Astrocyte (in vitro differentiated cells and primary cell): ENCODE measurements around the gene SDHD. TPM values are rescaled to one million over a fixed set of nuclear protein-coding genes. Genes with fewer than 3 reads are reported as not detected.
"Not testable (repeated sequence)": the region's sequence is repeated elsewhere in the genome, so short reads cannot be mapped to it uniquely, and the experiment has no call there.

Source experiments
- DNase-seq: peaks from one replicate; pipeline ENCODE4 v3.0.0-alpha.2; 2010; ENCODE audit warnings: low read depth
- FAIRE-seq: peaks from 2 replicates; lab custom pipeline; 2011; peaks lifted over from hg19 to GRCh38; lab: Jason Lieb, UNC
- H2AFZ ChIP-seq: 2 replicates; pipeline ENCODE4 v1.6.0; 2012; ENCODE audit warnings: low read depth, low read length, inconsistent platforms
- H3K27ac ChIP-seq: 2 replicates; pipeline ENCODE4 v1.5.1; 2011; ENCODE audit warnings: low read depth, low read length, inconsistent platforms
- H3K27me3 ChIP-seq: 2 replicates; pipeline ENCODE4 v1.6.0; 2011; ENCODE audit warnings: low read length, inconsistent platforms; ENCODE audit not compliant: insufficient read depth
- H3K36me3 ChIP-seq: 2 replicates; pipeline ENCODE4 v1.5.1; 2011; ENCODE audit warnings: low read length, inconsistent platforms; ENCODE audit not compliant: insufficient read depth
- H3K4me1 ChIP-seq: 2 replicates; pipeline ENCODE4 v1.5.1; 2011; ENCODE audit warnings: low read length, inconsistent platforms; ENCODE audit not compliant: insufficient read depth
- H3K4me2 ChIP-seq: 2 replicates; pipeline ENCODE4 v1.6.0; 2012; ENCODE audit warnings: low read length, inconsistent platforms
- H3K4me3 ChIP-seq: 2 replicates; pipeline ENCODE4 v1.5.1; 2011; ENCODE audit warnings: low read depth, mild to moderate bottlenecking, low read length, inconsistent platforms; ENCODE audit not compliant: insufficient read depth
- H3K79me2 ChIP-seq: 2 replicates; pipeline ENCODE4 v1.6.0; 2012; ENCODE audit warnings: mild to moderate bottlenecking, low read length, inconsistent platforms; ENCODE audit not compliant: insufficient read depth
- H3K9ac ChIP-seq: 2 replicates; pipeline ENCODE4 v1.6.0; 2012; ENCODE audit warnings: mild to moderate bottlenecking, low read length, inconsistent platforms
- H3K9me3 ChIP-seq: 2 replicates; pipeline ENCODE4 v1.5.1; 2012; ENCODE audit warnings: low read depth, mild to moderate bottlenecking, low read length, inconsistent platforms; ENCODE audit not compliant: insufficient read depth
- H4K20me1 ChIP-seq: 2 replicates; pipeline ENCODE4 v1.6.0; 2012; ENCODE audit warnings: low read length, inconsistent platforms; ENCODE audit not compliant: insufficient read depth
- H3K27ac Mint-ChIP-seq: one replicate; pipeline ENCODE4 v1.8.0; 2021; ENCODE audit warnings: mild to moderate bottlenecking, mixed read lengths; ENCODE audit not compliant: unreplicated experiment
- H3K27me3 Mint-ChIP-seq: one replicate; pipeline ENCODE4 v1.8.0; 2021; ENCODE audit warnings: low read depth, mixed read lengths; ENCODE audit not compliant: unreplicated experiment
- H3K36me3 Mint-ChIP-seq: one replicate; pipeline ENCODE4 v1.8.0; 2021; ENCODE audit warnings: low read depth, mixed read lengths; ENCODE audit not compliant: unreplicated experiment
- H3K4me1 Mint-ChIP-seq: one replicate; pipeline ENCODE4 v1.8.0; 2021; ENCODE audit warnings: low read depth, mixed read lengths; ENCODE audit not compliant: unreplicated experiment
- H3K4me3 Mint-ChIP-seq: one replicate; pipeline ENCODE4 v1.8.0; 2021; ENCODE audit warnings: mild to moderate bottlenecking, moderate library complexity, mixed read lengths; ENCODE audit not compliant: unreplicated experiment
- H3K9me3 Mint-ChIP-seq: one replicate; pipeline ENCODE4 v1.8.0; 2021; ENCODE audit warnings: mild to moderate bottlenecking, mixed read lengths; ENCODE audit not compliant: unreplicated experiment
- CTCF ChIP-seq: IDR thresholded peaks from 2 replicates; pipeline ENCODE4 v1.5.1; 2011; ENCODE audit warnings: low read depth, mild to moderate bottlenecking, inconsistent platforms, low read length, moderate library complexity; ENCODE audit not compliant: insufficient read depth
- EZH2 ChIP-seq: IDR thresholded peaks from 2 replicates; pipeline ENCODE4 v1.6.1; 2012; ENCODE audit warnings: mild to moderate bottlenecking, low read length, inconsistent platforms; ENCODE audit not compliant: insufficient read depth
- total RNA-seq: library from RNA; stranded (reverse); gene quantifications from 2 replicates; pipeline ENCODE4 v1.2.1, GENCODE V29; 2021

Gene SDHD
- total RNA-seq, 1 donor from 2014 or later, result 46.5 TPM

GRCh38 chr11:112042161-112042960 is 44.3 kb upstream of the SDHD start:
- FAIRE-seq, result no peak
- H3K27me3 Mint-ChIP-seq, result no peaks in the 10 kb centered on the region
- peaks cover 18% of the 10 kb centered on the region for H3K36me3 ChIP-seq
- H3K79me2 ChIP-seq, result no peaks in the 10 kb centered on the region
- H3K4me3 ChIP-seq, result no peak overlapping the region
- H3K4me3 Mint-ChIP-seq, result peak overlapping the region; percentile 6
- H3K4me1 ChIP-seq, result peaks cover 10% of the 10 kb centered on the region
- peaks cover 5% of the 10 kb centered on the region for H3K9me3 Mint-ChIP-seq
- peak overlapping the region; percentile 54 for H3K27ac ChIP-seq
- H3K27ac Mint-ChIP-seq, result peak overlapping the region; percentile 82
- H3K36me3 Mint-ChIP-seq, result peaks cover 15% of the 10 kb centered on the region
- peak overlapping the region; percentile 12 for H3K4me2 ChIP-seq
- H3K27me3 ChIP-seq, result no peaks in the 10 kb centered on the region
- H3K9me3 ChIP-seq, result no peaks in the 10 kb centered on the region
- peaks cover 16% of the 10 kb centered on the region for H3K4me1 Mint-ChIP-seq
- no peak overlapping the region for H2AFZ ChIP-seq
- DNase-seq, result peak; percentile 77
- H3K9ac ChIP-seq, result no peak overlapping the region
- no peaks in the 10 kb centered on the region for H4K20me1 ChIP-seq
- no peak for TF ChIP-seq CTCF
- TF ChIP-seq EZH2, result no peak

GRCh38 chr11:112042961-112043304 is 43.7 kb upstream of the SDHD start:
- peaks cover 12% of the 10 kb centered on the region for H3K36me3 ChIP-seq
- no peak for FAIRE-seq
- TF ChIP-seq EZH2 (no peak), CTCF (no peak)
- H3K4me1 ChIP-seq, result peaks cover 10% of the 10 kb centered on the region
- peak overlapping the region; percentile 12 for H3K4me2 ChIP-seq
- H3K4me1 Mint-ChIP-seq, result peaks cover 16% of the 10 kb centered on the region
- H3K9ac ChIP-seq, result no peak overlapping the region
- H4K20me1 ChIP-seq, result no peaks in the 10 kb centered on the region
- peaks cover 7% of the 10 kb centered on the region for H3K9me3 Mint-ChIP-seq
- DNase-seq, result no peak
- H3K27me3 Mint-ChIP-seq, result no peaks in the 10 kb centered on the region
- no peaks in the 10 kb centered on the region for H3K27me3 ChIP-seq
- no peaks in the 10 kb centered on the region for H3K79me2 ChIP-seq
- H3K27ac ChIP-seq, result no peak overlapping the region
- H3K36me3 Mint-ChIP-seq, result peaks cover 17% of the 10 kb centered on the region
- no peak overlapping the region for H3K4me3 ChIP-seq
- no peak overlapping the region for H2AFZ ChIP-seq
- H3K9me3 ChIP-seq, result no peaks in the 10 kb centered on the region
- H3K4me3 Mint-ChIP-seq, result no peak overlapping the region
- peak overlapping the region; percentile 82 for H3K27ac Mint-ChIP-seq

- Histone ChIP-seq H2AFZ (no peak overlapping the region), H3K79me2 (no peaks in the 10 kb centered on the region), H3K4me1 (peaks cover 13% of the 10 kb centered on the region), H4K20me1 (no peaks in the 10 kb centered on the region), H3K9me3 (no peaks in the 10 kb centered on the region), H3K36me3 (peaks cover 6% of the 10 kb centered on the region), H3K4me3 (no peak overlapping the region), H3K27ac (no peak overlapping the region), H3K9ac (no peak overlapping the region), H3K27me3 (no peaks in the 10 kb centered on the region), H3K4me2 (no peak overlapping the region)
- H3K27ac Mint-ChIP-seq, result no peak overlapping the region
- peaks cover 20% of the 10 kb centered on the region for H3K4me1 Mint-ChIP-seq
- FAIRE-seq, result no peak
- H3K27me3 Mint-ChIP-seq, result no peaks in the 10 kb centered on the region
- no peak for DNase-seq
- H3K36me3 Mint-ChIP-seq, result peaks cover 21% of the 10 kb centered on the region
- no peak overlapping the region for H3K4me3 Mint-ChIP-seq
- H3K9me3 Mint-ChIP-seq, result peaks cover 7% of the 10 kb centered on the region
- TF ChIP-seq EZH2 (no peak), CTCF (no peak)
These were observed 41.7 kb upstream of the SDHD start for GRCh38 chr11:112044961-112045360.

- H3K79me2 ChIP-seq, H3K9me3 ChIP-seq, H3K27me3 ChIP-seq, H3K4me2 ChIP-seq, H3K9ac ChIP-seq, H2AFZ ChIP-seq, H4K20me1 ChIP-seq, H3K27ac ChIP-seq, H3K27ac Mint-ChIP-seq, FAIRE-seq, H3K4me3 Mint-ChIP-seq, H3K27me3 Mint-ChIP-seq, DNase-seq, H3K9me3 Mint-ChIP-seq, H3K4me3 ChIP-seq: not testable (repeated sequence)
- H3K4me1 Mint-ChIP-seq, result peaks cover 17% of the 10 kb centered on the region
- peaks cover 23% of the 10 kb centered on the region for H3K36me3 Mint-ChIP-seq
- peaks cover 13% of the 10 kb centered on the region for H3K36me3 ChIP-seq
- H3K4me1 ChIP-seq, result peaks cover 13% of the 10 kb centered on the region
These were observed 40.0 kb upstream of the SDHD start for GRCh38 chr11:112046647-112047046.
